LHCN-M2 (cell line): ENCODE results near the gene PCSK4. TPM values are rescaled to one million over a fixed set of nuclear protein-coding genes. Genes with fewer than 3 reads are reported as not detected.
A peak's percentile ranks its signal among the peaks of the same experiment; 100 is the strongest.
"Not testable (repeated sequence)": the region's sequence is repeated elsewhere in the genome, so short reads cannot be mapped to it uniquely, and the experiment has no call there.

ENCODE experiments used
- DNase-seq: peaks from one replicate; pipeline ENCODE4 v3.0.0-alpha.2; 2012; ENCODE audit warnings: low read depth
- polyA plus RNA-seq: library from polyadenylated mRNA; unstranded; fragments of >200 nt; gene quantifications from one replicate; pipeline ENCODE4 v1.2.1, GENCODE V29; 2012; ENCODE audit warnings: missing spikeins
- total RNA-seq: library from RNA; depleted of rRNA; stranded (reverse); fragments of >200 nt; gene quantifications from 2 replicates; pipeline ENCODE4 v1.2.3, GENCODE V29; 2014; rRNA removed

PCSK4 gene
- 3.3 and 5.4 TPM in 2 replicates for total RNA-seq
- 0.62 TPM for polyA plus RNA-seq

- peak; percentile 98 for DNase-seq
Measured at GRCh38 chr19:1490311-1491113, at the start of gene PCSK4. Gene PCSK4, minus strand, starts transcription at chr19:1490350. Its CDS starts 4 bp downstream, at chr19:1490346.

- not testable (repeated sequence) for DNase-seq
Measured at GRCh38 chr19:1539749-1540148, 49.6 kb upstream of the PCSK4 start.

- DNase-seq: no peak
Measured at GRCh38 chr19:1538978-1539377, 48.8 kb upstream of the PCSK4 start.

GRCh38 chr19:1535699-1536098 lies 45.5 kb upstream of the PCSK4 start:
- not testable (repeated sequence) for DNase-seq

- no peak for DNase-seq
Measured at GRCh38 chr19:1534972-1535371, 44.8 kb upstream of the PCSK4 start.

- DNase-seq: no peak
Measured at GRCh38 chr19:1533510-1534150, 43.5 kb upstream of the PCSK4 start.

GRCh38 chr19:1532003-1532402 lies 41.9 kb upstream of the PCSK4 start:
- no peak for DNase-seq

- no peak for DNase-seq
Measured at GRCh38 chr19:1531587-1531986, 41.4 kb upstream of the PCSK4 start.

- DNase-seq: not testable (repeated sequence)
Measured at GRCh38 chr19:1530856-1531255, 40.7 kb upstream of the PCSK4 start.

GRCh38 chr19:1529430-1529816 lies 39.3 kb upstream of the PCSK4 start:
- no peak for DNase-seq

- no peak for DNase-seq
Measured at GRCh38 chr19:1528596-1529429, 38.7 kb upstream of the PCSK4 start.

GRCh38 chr19:1527650-1528309 lies 37.6 kb upstream of the PCSK4 start:
- no peak for DNase-seq

- no peak for DNase-seq
Measured at GRCh38 chr19:1526979-1527649, 37.0 kb upstream of the PCSK4 start.

GRCh38 chr19:1526066-1526778 lies 36.1 kb upstream of the PCSK4 start:
- no peak for DNase-seq

GRCh38 chr19:1525343-1525742 lies 35.2 kb upstream of the PCSK4 start:
- no peak for DNase-seq

- no peak for DNase-seq
Measured at GRCh38 chr19:1524972-1525325, 34.8 kb upstream of the PCSK4 start.

- no peak for DNase-seq
Measured at GRCh38 chr19:1524287-1524971, 34.3 kb upstream of the PCSK4 start.

- no peak for DNase-seq
Measured at GRCh38 chr19:1523412-1524286, 33.5 kb upstream of the PCSK4 start, which contains the start of gene PLK5. Gene PLK5, plus strand, starts transcription at chr19:1524077. Its CDS starts 2,920 bp downstream, at chr19:1526997.

GRCh38 chr19:1522838-1523237 lies 32.7 kb upstream of the PCSK4 start:
- no peak for DNase-seq
